Mammary epithelial cell (primary cell): ENCODE data around the gene SCML2.

Experiments
- EZH2 ChIP-seq: IDR thresholded peaks from 2 replicates; pipeline ENCODE4 v1.6.1; 2012; ENCODE audit warnings: low read length, inconsistent platforms, borderline replicate concordance
- TF ChIP-seq, protein P1 (sequence below), 2 donors: IDR thresholded peaks in 1 of 2; conservative IDR thresholded peaks in 1 of 2; 2 replicates each; pipeline ENCODE4 v1.5.1; 2011 to 2012; ENCODE audit warnings: inconsistent platforms in 2 of 2, low read length in 2 of 2, mild to moderate bottlenecking in 2 of 2, control low read depth in 1 of 2, low read depth in 1 of 2; ENCODE audit not compliant: insufficient read depth in 1 of 2; ENCODE audit errors: extremely low read depth in 1 of 2

DNA sequence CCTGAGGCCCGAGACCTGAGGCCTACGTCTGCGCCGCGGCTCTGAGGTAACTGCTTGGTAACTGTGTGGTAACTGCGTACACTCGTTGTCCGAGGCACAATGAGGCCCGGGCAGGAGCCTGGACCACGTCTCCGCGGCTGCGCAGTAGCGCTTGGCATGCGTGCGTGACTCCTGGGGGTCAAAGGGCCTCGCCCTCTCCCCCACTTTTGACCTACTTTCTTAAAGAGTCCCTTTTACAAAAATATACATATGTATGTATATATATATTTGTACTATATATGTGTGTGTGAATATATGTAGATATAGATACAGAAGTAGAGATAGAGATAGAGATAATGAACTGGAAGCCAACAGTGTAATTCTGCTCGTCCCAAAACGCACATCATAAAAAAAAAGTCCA is 133.7 kb downstream of the SCML2 start, which contains the start of gene BEND2:
- TF ChIP-seq EZH2: no peak
- TF ChIP-seq, protein P1, sequence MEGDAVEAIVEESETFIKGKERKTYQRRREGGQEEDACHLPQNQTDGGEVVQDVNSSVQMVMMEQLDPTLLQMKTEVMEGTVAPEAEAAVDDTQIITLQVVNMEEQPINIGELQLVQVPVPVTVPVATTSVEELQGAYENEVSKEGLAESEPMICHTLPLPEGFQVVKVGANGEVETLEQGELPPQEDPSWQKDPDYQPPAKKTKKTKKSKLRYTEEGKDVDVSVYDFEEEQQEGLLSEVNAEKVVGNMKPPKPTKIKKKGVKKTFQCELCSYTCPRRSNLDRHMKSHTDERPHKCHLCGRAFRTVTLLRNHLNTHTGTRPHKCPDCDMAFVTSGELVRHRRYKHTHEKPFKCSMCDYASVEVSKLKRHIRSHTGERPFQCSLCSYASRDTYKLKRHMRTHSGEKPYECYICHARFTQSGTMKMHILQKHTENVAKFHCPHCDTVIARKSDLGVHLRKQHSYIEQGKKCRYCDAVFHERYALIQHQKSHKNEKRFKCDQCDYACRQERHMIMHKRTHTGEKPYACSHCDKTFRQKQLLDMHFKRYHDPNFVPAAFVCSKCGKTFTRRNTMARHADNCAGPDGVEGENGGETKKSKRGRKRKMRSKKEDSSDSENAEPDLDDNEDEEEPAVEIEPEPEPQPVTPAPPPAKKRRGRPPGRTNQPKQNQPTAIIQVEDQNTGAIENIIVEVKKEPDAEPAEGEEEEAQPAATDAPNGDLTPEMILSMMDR (conservative IDR thresholded peaks at IDR 0.05 in 1 of 2, IDR thresholded peaks at IDR 0.05 in 1 of 2; ENCODE audit: extremely low read depth in 1 of 2, insufficient read depth in 1 of 2, low read depth in 1 of 2, low read length in 2 of 2): no peak
